Tibial nerve (tissue), 4 donors: Measurements from ENCODE around the gene PKHD1. TPM values are rescaled to one million over a fixed set of nuclear protein-coding genes. Genes with fewer than 3 reads are reported as not detected.

Experiments
- DNase-seq, 2 donors: peaks; one replicate each; pipeline ENCODE4 v3.0.0-alpha.2; 2019; ENCODE audit warnings: low spot score in 2 of 2
- H3K27ac ChIP-seq, 4 donors: fragments of 200-600 bp; sonication (generic) in 3 of 4; one replicate each; pipeline ENCODE4 v1.5.1; 2017 to 2019; ENCODE audit warnings: mild to moderate bottlenecking in 1 of 4
- H3K27me3 ChIP-seq, 2 donors: fragments of 200-600 bp; sonication (generic) in 1 of 2; one replicate each; pipeline versions ENCODE4 v1.5.1 to v1.6.0; 2017 to 2019
- H3K36me3 ChIP-seq, 3 donors: fragments of 200-600 bp; sonication (generic); one replicate each; pipeline ENCODE4 v1.5.1; 2018 to 2019
- H3K4me1 ChIP-seq, 4 donors: fragments of 200-600 bp; sonication (generic) in 3 of 4; one replicate each; pipeline ENCODE4 v1.5.1; 2017 to 2019
- H3K4me3 ChIP-seq, 4 donors: fragments of 200-600 bp; sonication (generic) in 3 of 4; one replicate each; pipeline ENCODE4 v1.5.1; 2017 to 2019; ENCODE audit warnings: mild to moderate bottlenecking in 1 of 4, moderate library complexity in 1 of 4
- H3K9me3 ChIP-seq, 4 donors: fragments of 200-600 bp; sonication (generic) in 3 of 4; one replicate each; pipeline ENCODE4 v1.5.1; 2017 to 2019
- CTCF ChIP-seq, 5 experiments: fragments of 200-600 bp in 3 of 5; fragments of 450-650 bp in 2 of 5; sonication (generic) in 3 of 5; IDR thresholded peaks; one replicate each; pipeline ENCODE4 v1.5.1; 2016 to 2019; ENCODE audit warnings: antibody characterized with exemption in 5 of 5, mild to moderate bottlenecking in 3 of 5, moderate library complexity in 2 of 5
- EP300 ChIP-seq, 2 donors: sonication (generic); formaldehyde crosslinking; IDR thresholded peaks; one replicate each; pipeline ENCODE4 v1.6.1; 2017; ENCODE audit warnings: antibody characterized with exemption in 2 of 2, mild to moderate bottlenecking in 1 of 2
- POLR2A ChIP-seq, 2 donors: fragments of 450-650 bp; IDR thresholded peaks; one replicate each; pipeline ENCODE4 v1.6.1; 2017; ENCODE audit warnings: antibody characterized with exemption in 2 of 2, mild to moderate bottlenecking in 2 of 2, moderate library complexity in 2 of 2
- WGBS, 2 donors: methylation state at CpG; one replicate each; pipeline ENCODE4 v1.1.5; 2018; 5-methylcytosine and 5-hydroxymethylcytosine counted together
- total RNA-seq, 4 donors: library from RNA; depleted of rRNA; stranded (reverse); fragments of >200 nt; gene quantifications; one replicate each; pipeline ENCODE4 v1.1.0, GENCODE V29; 2016

PKHD1 gene
- total RNA-seq, 4 donors from 2014 or later: under 0.01 to 0.22 (median 0.20) TPM

- Histone ChIP-seq H3K36me3 (no peaks in the 10 kb centered on the region), H3K4me1 (no peaks in the 10 kb centered on the region), H3K27ac (no peak overlapping the region), H3K4me3 (no peak overlapping the region), H3K9me3 (peaks cover 0 to 14% (median 0%) of the 10 kb centered on the region in 4 donors), H3K27me3 (no peaks in the 10 kb centered on the region)
- no peak for DNase-seq
- WGBS, 2 donors: 83 to 84% methylated on average over 1 of the region's 1 CpG
- no peak for TF ChIP-seq POLR2A (IDR thresholded peaks at IDR 0.05)
- no peak for TF ChIP-seq CTCF (IDR thresholded peaks at IDR 0.05)
- TF ChIP-seq EP300 (IDR thresholded peaks at IDR 0.05): no peak
These were observed 29.9 kb upstream of the PKHD1 start for GRCh38 chr6:52117352-52117751.

- TF ChIP-seq POLR2A (IDR thresholded peaks at IDR 0.05): no peak
- TF ChIP-seq CTCF (IDR thresholded peaks at IDR 0.05): no peak
- no peak for TF ChIP-seq EP300 (IDR thresholded peaks at IDR 0.05)
- Histone ChIP-seq H3K4me1 (no peaks in the 10 kb centered on the region), H3K27ac (no peak overlapping the region), H3K9me3 (peaks cover 0 to 14% (median 0%) of the 10 kb centered on the region in 4 donors), H3K4me3 (no peak overlapping the region), H3K27me3 (no peaks in the 10 kb centered on the region), H3K36me3 (no peaks in the 10 kb centered on the region)
- DNase-seq: no peak
These were observed 29.2 kb upstream of the PKHD1 start for GRCh38 chr6:52116605-52116948.

GRCh38 chr6:52115891-52116604, 28.6 kb upstream of the PKHD1 start:
- Histone ChIP-seq H3K36me3 (no peaks in the 10 kb centered on the region), H3K4me3 (no peak overlapping the region), H3K4me1 (no peaks in the 10 kb centered on the region), H3K27me3 (no peaks in the 10 kb centered on the region), H3K9me3 (peaks cover 0 to 14% (median 0%) of the 10 kb centered on the region in 4 donors), H3K27ac (no peak overlapping the region)
- no peak for DNase-seq
- TF ChIP-seq EP300 (IDR thresholded peaks at IDR 0.05) (no peak), CTCF (IDR thresholded peaks at IDR 0.05) (no peak), POLR2A (IDR thresholded peaks at IDR 0.05) (no peak)
- WGBS, 2 donors: 36 to 48% methylated on average over 3 of the region's 3 CpGs

- H3K36me3 ChIP-seq: no peaks in the 10 kb centered on the region
- no peaks in the 10 kb centered on the region for H3K4me1 ChIP-seq
- DNase-seq: no peak
- WGBS, 2 donors: 47 to 56% methylated on average over 3 of the region's 3 CpGs
- H3K27ac ChIP-seq: no peak overlapping the region
- TF ChIP-seq CTCF (IDR thresholded peaks at IDR 0.05): no peak
- TF ChIP-seq POLR2A (IDR thresholded peaks at IDR 0.05): no peak
- TF ChIP-seq EP300 (IDR thresholded peaks at IDR 0.05): no peak
- H3K9me3 ChIP-seq: peaks cover 0 to 14% (median 0%) of the 10 kb centered on the region in 4 donors
- H3K27me3 ChIP-seq: no peaks in the 10 kb centered on the region
- no peak overlapping the region for H3K4me3 ChIP-seq
These were observed 27.8 kb upstream of the PKHD1 start for GRCh38 chr6:52115145-52115741.

- Histone ChIP-seq H3K4me1 (no peaks in the 10 kb centered on the region), H3K9me3 (no peaks in the 10 kb centered on the region), H3K36me3 (no peaks in the 10 kb centered on the region), H3K27me3 (no peaks in the 10 kb centered on the region), H3K4me3 (no peak overlapping the region), H3K27ac (no peak overlapping the region)
- no peak for DNase-seq
- no peak for TF ChIP-seq POLR2A (IDR thresholded peaks at IDR 0.05)
- TF ChIP-seq CTCF (IDR thresholded peaks at IDR 0.05): no peak
- no peak for TF ChIP-seq EP300 (IDR thresholded peaks at IDR 0.05)
- WGBS, 2 donors: 78 to 89% methylated on average over 2 of the region's 2 CpGs
These were observed 21.8 kb upstream of the PKHD1 start for GRCh38 chr6:52109171-52109571.
